ENCODE results near the gene KLK14.

Gene KLK14

DNA sequence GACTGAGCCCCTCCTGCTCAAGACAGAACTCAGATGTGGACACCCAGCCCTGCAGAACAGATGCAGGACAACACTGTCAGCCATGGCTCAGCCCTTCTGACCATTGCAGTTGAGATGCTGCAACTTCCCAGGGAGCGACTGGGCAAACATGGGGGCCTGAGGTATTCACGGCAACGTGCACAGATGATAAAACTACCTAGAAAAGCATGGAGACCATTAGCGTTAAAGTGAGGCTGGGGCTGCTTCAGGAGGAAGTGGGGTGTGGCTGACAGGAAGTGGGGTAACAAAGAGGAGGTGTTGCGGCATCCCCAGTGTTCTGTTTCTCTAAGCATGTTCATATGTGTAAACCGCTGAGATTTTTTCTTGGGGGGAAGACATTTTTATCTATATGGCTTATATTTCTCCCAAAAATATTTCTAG is 40.7 kb upstream of the KLK14 start:
- Histone ChIP-seq H3K9me3 (ENCODE audit: control insufficient read depth, low read length) (no peaks in the 10 kb centered on the region), H3K36me3 (ENCODE audit: control insufficient read depth, insufficient read depth, low read length) (no peaks in the 10 kb centered on the region), H3K27me3 (ENCODE audit: control insufficient read depth, insufficient read depth, low read length, poor library complexity, severe bottlenecking) (no peaks in the 10 kb centered on the region), H3K27ac (ENCODE audit: insufficient read depth, low read depth, low read length, poor library complexity, severe bottlenecking) (no peak overlapping the region), H3K4me1 (ENCODE audit: control insufficient read depth, insufficient read depth, low read length) (no peaks in the 10 kb centered on the region), H3K4me3 (ENCODE audit: insufficient read depth, low read depth, low read length) (no peak overlapping the region)
- WGBS, 2 experiments = 90 to 91% methylated on average over 6 of the region's 6 CpGs

GRCh38 chr19:51122112-51122981 is 39.7 kb upstream of the KLK14 start:
- Histone ChIP-seq H3K9me3 (ENCODE audit: control insufficient read depth, low read length) (no peaks in the 10 kb centered on the region), H3K27me3 (ENCODE audit: control insufficient read depth, insufficient read depth, low read length, poor library complexity, severe bottlenecking) (no peaks in the 10 kb centered on the region), H3K36me3 (ENCODE audit: control insufficient read depth, insufficient read depth, low read length) (no peaks in the 10 kb centered on the region), H3K4me3 (ENCODE audit: insufficient read depth, low read depth, low read length) (no peak overlapping the region), H3K4me1 (ENCODE audit: control insufficient read depth, insufficient read depth, low read length) (no peaks in the 10 kb centered on the region), H3K27ac (ENCODE audit: insufficient read depth, low read depth, low read length, poor library complexity, severe bottlenecking) (no peak overlapping the region)
- WGBS, 2 experiments = 83 to 87% methylated on average over 22 of the region's 22 CpGs

- WGBS, 2 experiments = 89 to 93% methylated on average over 8 of the region's 8 CpGs
- no peaks in the 10 kb centered on the region for H3K36me3 ChIP-seq (ENCODE audit: control insufficient read depth, insufficient read depth, low read length)
- no peaks in the 10 kb centered on the region for H3K4me1 ChIP-seq (ENCODE audit: control insufficient read depth, insufficient read depth, low read length)
- H3K27ac ChIP-seq (ENCODE audit: insufficient read depth, low read depth, low read length, poor library complexity, severe bottlenecking) = no peak overlapping the region
- no peaks in the 10 kb centered on the region for H3K9me3 ChIP-seq (ENCODE audit: control insufficient read depth, low read length)
- H3K4me3 ChIP-seq (ENCODE audit: insufficient read depth, low read depth, low read length) = no peak overlapping the region
- no peaks in the 10 kb centered on the region for H3K27me3 ChIP-seq (ENCODE audit: control insufficient read depth, insufficient read depth, low read length, poor library complexity, severe bottlenecking)
Observed at GRCh38 chr19:51121257-51121656, 38.6 kb upstream of the KLK14 start.

- H3K4me3 ChIP-seq (ENCODE audit: insufficient read depth, low read depth, low read length) = no peak overlapping the region
- 91 to 94% methylated on average over 6 of the region's 6 CpGs for WGBS, 2 experiments
- no peak overlapping the region for H3K27ac ChIP-seq (ENCODE audit: insufficient read depth, low read depth, low read length, poor library complexity, severe bottlenecking)
- H3K9me3 ChIP-seq (ENCODE audit: control insufficient read depth, low read length) = no peaks in the 10 kb centered on the region
- H3K27me3 ChIP-seq (ENCODE audit: control insufficient read depth, insufficient read depth, low read length, poor library complexity, severe bottlenecking) = no peaks in the 10 kb centered on the region
- no peaks in the 10 kb centered on the region for H3K36me3 ChIP-seq (ENCODE audit: control insufficient read depth, insufficient read depth, low read length)
- no peaks in the 10 kb centered on the region for H3K4me1 ChIP-seq (ENCODE audit: control insufficient read depth, insufficient read depth, low read length)
Observed at GRCh38 chr19:51120160-51120559, 37.5 kb upstream of the KLK14 start.

- Histone ChIP-seq H3K27ac (ENCODE audit: insufficient read depth, low read depth, low read length, poor library complexity, severe bottlenecking) (no peak overlapping the region), H3K36me3 (ENCODE audit: control insufficient read depth, insufficient read depth, low read length) (no peaks in the 10 kb centered on the region), H3K27me3 (ENCODE audit: control insufficient read depth, insufficient read depth, low read length, poor library complexity, severe bottlenecking) (no peaks in the 10 kb centered on the region), H3K4me3 (ENCODE audit: insufficient read depth, low read depth, low read length) (no peak overlapping the region), H3K9me3 (ENCODE audit: control insufficient read depth, low read length) (no peaks in the 10 kb centered on the region), H3K4me1 (ENCODE audit: control insufficient read depth, insufficient read depth, low read length) (no peaks in the 10 kb centered on the region)
- 90 to 96% methylated on average over 6 of the region's 6 CpGs for WGBS, 2 experiments
Observed at GRCh38 chr19:51119611-51120010, 36.9 kb upstream of the KLK14 start.

- Histone ChIP-seq H3K4me3 (ENCODE audit: insufficient read depth, low read depth, low read length) (no peak overlapping the region), H3K9me3 (ENCODE audit: control insufficient read depth, low read length) (no peaks in the 10 kb centered on the region), H3K27me3 (ENCODE audit: control insufficient read depth, insufficient read depth, low read length, poor library complexity, severe bottlenecking) (no peaks in the 10 kb centered on the region), H3K36me3 (ENCODE audit: control insufficient read depth, insufficient read depth, low read length) (no peaks in the 10 kb centered on the region), H3K4me1 (ENCODE audit: control insufficient read depth, insufficient read depth, low read length) (no peaks in the 10 kb centered on the region), H3K27ac (ENCODE audit: insufficient read depth, low read depth, low read length, poor library complexity, severe bottlenecking) (no peak overlapping the region)
- WGBS, 2 experiments = 74 to 80% methylated on average over 4 of the region's 4 CpGs
Observed at GRCh38 chr19:51119101-51119500, 36.4 kb upstream of the KLK14 start.

- H3K27ac ChIP-seq (ENCODE audit: insufficient read depth, low read depth, low read length, poor library complexity, severe bottlenecking) = no peak overlapping the region
- no peaks in the 10 kb centered on the region for H3K4me1 ChIP-seq (ENCODE audit: control insufficient read depth, insufficient read depth, low read length)
- no peaks in the 10 kb centered on the region for H3K36me3 ChIP-seq (ENCODE audit: control insufficient read depth, insufficient read depth, low read length)
- H3K9me3 ChIP-seq (ENCODE audit: control insufficient read depth, low read length) = no peaks in the 10 kb centered on the region
- 80 to 83% methylated on average over 6 of the region's 6 CpGs for WGBS, 2 experiments
- H3K4me3 ChIP-seq (ENCODE audit: insufficient read depth, low read depth, low read length) = no peak overlapping the region
- H3K27me3 ChIP-seq (ENCODE audit: control insufficient read depth, insufficient read depth, low read length, poor library complexity, severe bottlenecking) = peaks cover 12% of the 10 kb centered on the region
Observed at GRCh38 chr19:51116736-51117286, 34.1 kb upstream of the KLK14 start.

- Histone ChIP-seq H3K36me3 (ENCODE audit: control insufficient read depth, insufficient read depth, low read length) (no peaks in the 10 kb centered on the region), H3K27ac (ENCODE audit: insufficient read depth, low read depth, low read length, poor library complexity, severe bottlenecking) (no peak overlapping the region), H3K4me1 (ENCODE audit: control insufficient read depth, insufficient read depth, low read length) (no peaks in the 10 kb centered on the region), H3K27me3 (ENCODE audit: control insufficient read depth, insufficient read depth, low read length, poor library complexity, severe bottlenecking) (peaks cover 19% of the 10 kb centered on the region), H3K4me3 (ENCODE audit: insufficient read depth, low read depth, low read length) (no peak overlapping the region), H3K9me3 (ENCODE audit: control insufficient read depth, low read length) (no peaks in the 10 kb centered on the region)
- WGBS, 2 experiments = 89 to 92% methylated on average over 6 of the region's 6 CpGs
Observed at GRCh38 chr19:51114087-51114729, 31.5 kb upstream of the KLK14 start.

GRCh38 chr19:51111606-51112005 is 28.9 kb upstream of the KLK14 start:
- H3K4me3 ChIP-seq (ENCODE audit: insufficient read depth, low read depth, low read length) = no peak overlapping the region
- no peaks in the 10 kb centered on the region for H3K9me3 ChIP-seq (ENCODE audit: control insufficient read depth, low read length)
- peaks cover 4% of the 10 kb centered on the region for H3K4me1 ChIP-seq (ENCODE audit: control insufficient read depth, insufficient read depth, low read length)
- peaks cover 19% of the 10 kb centered on the region for H3K27me3 ChIP-seq (ENCODE audit: control insufficient read depth, insufficient read depth, low read length, poor library complexity, severe bottlenecking)
- H3K36me3 ChIP-seq (ENCODE audit: control insufficient read depth, insufficient read depth, low read length) = no peaks in the 10 kb centered on the region
- no peak overlapping the region for H3K27ac ChIP-seq (ENCODE audit: insufficient read depth, low read depth, low read length, poor library complexity, severe bottlenecking)
- WGBS, 2 experiments = 43 to 46% methylated on average over 6 of the region's 6 CpGs

DNA sequence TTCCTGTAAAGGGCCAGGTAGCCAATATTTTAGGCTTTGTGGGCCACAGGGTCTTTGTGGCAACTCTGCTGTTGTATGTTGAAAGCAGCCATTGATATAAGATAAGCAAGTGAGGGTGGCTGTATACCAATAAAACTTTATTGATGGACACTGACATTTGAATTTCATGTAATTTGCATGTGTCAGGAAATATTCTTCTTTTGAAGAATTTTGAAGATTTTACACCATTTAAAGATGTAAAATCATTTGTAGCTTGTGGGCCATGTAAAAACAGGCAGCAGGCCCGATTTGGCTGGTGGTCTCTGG is 27.9 kb upstream of the KLK14 start:
- WGBS, 2 experiments = 61 to 64% methylated on average over 1 of the region's 1 CpG
- peaks cover 19% of the 10 kb centered on the region for H3K27me3 ChIP-seq (ENCODE audit: control insufficient read depth, insufficient read depth, low read length, poor library complexity, severe bottlenecking)

More for the DNA sequence above, 27.9 kb upstream of the KLK14 start:
- Histone ChIP-seq H3K4me1 (ENCODE audit: control insufficient read depth, insufficient read depth, low read length) (peaks cover 4% of the 10 kb centered on the region), H3K27ac (ENCODE audit: insufficient read depth, low read depth, low read length, poor library complexity, severe bottlenecking) (no peak overlapping the region), H3K9me3 (ENCODE audit: control insufficient read depth, low read length) (no peaks in the 10 kb centered on the region), H3K4me3 (ENCODE audit: insufficient read depth, low read depth, low read length) (no peak overlapping the region), H3K36me3 (ENCODE audit: control insufficient read depth, insufficient read depth, low read length) (no peaks in the 10 kb centered on the region)

Data from ectodermal cell (in vitro differentiated cells).